ENCODE data around the gene DRD4. TPM values are rescaled to one million over a fixed set of nuclear protein-coding genes. Genes with fewer than 3 reads are reported as not detected.

Gene DRD4
- total and polyA plus RNA-seq, 2 of the 13 experiments (the other 11 are each of a cell fraction or from before 2014, with no cell fraction given) = 0.09 to 0.13 TPM

DNA sequence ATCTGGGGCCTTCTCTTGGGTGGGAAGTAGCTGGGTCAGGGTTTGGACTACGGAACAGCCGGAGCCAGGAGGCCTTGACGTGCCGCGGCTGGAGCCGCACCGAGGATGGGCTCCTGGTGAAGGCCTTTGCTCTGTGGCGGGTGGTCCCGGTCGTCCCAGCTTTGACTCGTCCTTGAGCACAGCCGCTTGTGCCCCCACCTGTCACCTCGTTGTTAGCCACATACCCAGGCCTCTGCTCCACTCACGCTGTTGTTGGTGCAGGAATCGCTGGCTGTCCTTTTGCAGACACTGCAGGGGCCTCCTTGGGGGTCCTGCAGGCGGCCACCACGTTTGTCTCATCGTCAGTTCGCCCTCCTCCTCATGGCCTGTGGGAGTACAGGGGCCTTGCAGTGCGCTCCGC is 43.7 kb upstream of the DRD4 start:
- ATAC-seq (no peak), DNase-seq (ENCODE audit: low spot score) (no peak), FAIRE-seq (no peak)
- no TSS peak for BruUV-seq (replicated peaks)
- TF ChIP-seq PTBP1 (IDR thresholded peaks at IDR 0.05; ENCODE audit: low read depth, low read length, poor library complexity, severe bottlenecking) (no peak), ZNF484 (CRISPR knock-in tag; IDR thresholded peaks at IDR 0.05; ENCODE audit: borderline replicate concordance, low read depth) (no peak), ZNF224 (CRISPR knock-in tag; IDR thresholded peaks at IDR 0.05) (no peak), ASH2L (IDR thresholded peaks at IDR 0.05; ENCODE audit: insufficient read length, low read depth, low read length) (no peak), GTF3A (CRISPR knock-in tag; conservative IDR thresholded peaks at IDR 0.05) (no peak), AKAP8 (CRISPR knock-in tag; IDR thresholded peaks at IDR 0.05) (no peak), AHR (CRISPR knock-in tag; IDR thresholded peaks at IDR 0.05) (no peak), ZNF160 (CRISPR knock-in tag; IDR thresholded peaks at IDR 0.05) (no peak), MXI1 (IDR thresholded peaks at IDR 0.05; ENCODE audit: borderline replicate concordance, low read depth, low read length) (no peak), AGO1 (IDR thresholded peaks at IDR 0.05; ENCODE audit: low read depth, low read length, poor library complexity, severe bottlenecking) (no peak), ZNF782 (CRISPR knock-in tag; IDR thresholded peaks at IDR 0.05; ENCODE audit: borderline replicate concordance) (no peak), TOE1 (CRISPR knock-in tag; IDR thresholded peaks at IDR 0.05) (no peak), ZBTB1 (CRISPR knock-in tag; IDR thresholded peaks at IDR 0.05; ENCODE audit: borderline replicate concordance) (no peak), NFYC (CRISPR knock-in tag; IDR thresholded peaks at IDR 0.05) (no peak)
- TF ChIP-seq, protein P1, sequence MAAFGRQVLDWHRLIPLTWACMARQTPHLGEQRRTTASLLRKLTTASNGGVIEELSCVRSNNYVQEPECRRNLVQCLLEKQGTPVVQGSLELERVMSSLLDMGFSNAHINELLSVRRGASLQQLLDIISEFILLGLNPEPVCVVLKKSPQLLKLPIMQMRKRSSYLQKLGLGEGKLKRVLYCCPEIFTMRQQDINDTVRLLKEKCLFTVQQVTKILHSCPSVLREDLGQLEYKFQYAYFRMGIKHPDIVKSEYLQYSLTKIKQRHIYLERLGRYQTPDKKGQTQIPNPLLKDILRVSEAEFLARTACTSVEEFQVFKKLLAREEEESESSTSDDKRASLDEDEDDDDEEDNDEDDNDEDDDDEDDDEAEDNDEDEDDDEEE (CRISPR knock-in tag; IDR thresholded peaks at IDR 0.05) = no peak
- TF ChIP-seq, protein P2, sequence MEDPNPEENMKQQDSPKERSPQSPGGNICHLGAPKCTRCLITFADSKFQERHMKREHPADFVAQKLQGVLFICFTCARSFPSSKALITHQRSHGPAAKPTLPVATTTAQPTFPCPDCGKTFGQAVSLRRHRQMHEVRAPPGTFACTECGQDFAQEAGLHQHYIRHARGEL (CRISPR knock-in tag; IDR thresholded peaks at IDR 0.05) = no peak
- Histone ChIP-seq H3K4me3 (replicated peaks in 1 of 3; ENCODE audit: insufficient read depth in 1 of 3, low read depth in 2 of 3, low read length in 3 of 3) (no peak overlapping the region), H3K27ac (ENCODE audit: extremely low read length, insufficient read depth, low read length) (no peak overlapping the region), H3K9ac (ENCODE audit: insufficient read depth, low read depth, low read length) (no peak overlapping the region), H4K20me1 (ENCODE audit: insufficient read depth, low read length) (peaks cover 11% of the 10 kb centered on the region; the same call in 1 of the 2 replicates), H2AFZ (ENCODE audit: low read length) (no peak overlapping the region), H3K36me3 (replicated peaks in 1 of 2; ENCODE audit: control insufficient read depth in 1 of 2, insufficient read depth in 2 of 2, low read length in 2 of 2) (peaks cover 47 to 88% of the 10 kb centered on the region in 2 experiments), H3K79me2 (ENCODE audit: insufficient read depth, low read length) (peaks cover 25% of the 10 kb centered on the region), H3K4me2 (ENCODE audit: low read depth, low read length) (no peak overlapping the region), H3K9me3 (ENCODE audit: low read length) (no peaks in the 10 kb centered on the region), H3K4me1 (ENCODE audit: insufficient read depth, low read length) (peaks cover 18% of the 10 kb centered on the region), H3K27me3 (ENCODE audit: control insufficient read depth in 1 of 2, insufficient read depth in 2 of 2, low read length in 2 of 2) (no peaks in the 10 kb centered on the region)
- WGBS (ENCODE audit: low lambda C conversion rate) = 95% methylated on average over 15 of the region's 21 CpGs
- intact Hi-C loops (cut with micrococcal nuclease; ENCODE audit: unreplicated experiment) (no loop called here), in situ Hi-C loops (cut with HindIII; ENCODE audit: extremely low pct_ligation_motif_present, low pct_unique_long_range_greater_than_20kb) (no loop called here)
- CTCF ChIA-PET (ENCODE audit: low intra/inter-chr PET ratio, low total read pairs) = no interaction called here
- POLR2A ChIA-PET = no interaction called here

All from HepG2 (cell line).